Colonic mucosa (tissue), 4 donors: Measurements from ENCODE around the gene KDM4B. TPM values are rescaled to one million over a fixed set of nuclear protein-coding genes. Genes with fewer than 3 reads are reported as not detected.

Experiments used
- DNase-seq: peaks from one replicate; pipeline ENCODE4 v3.0.0-alpha.2; 2020
- H3K27ac ChIP-seq: fragments of 200-600 bp; one replicate; pipeline ENCODE4 v1.8.0; 2021
- H3K27me3 ChIP-seq: fragments of 200-600 bp; one replicate; pipeline ENCODE4 v1.8.0; 2021
- H3K36me3 ChIP-seq: fragments of 200-600 bp; one replicate; pipeline ENCODE4 v1.8.0; 2021
- H3K4me1 ChIP-seq: fragments of 200-600 bp; one replicate; pipeline ENCODE4 v1.8.0; 2021; ENCODE audit warnings: mild to moderate bottlenecking
- H3K4me3 ChIP-seq: fragments of 200-600 bp; one replicate; pipeline ENCODE4 v1.8.0; 2021
- H3K9ac ChIP-seq, 2 donors: one replicate each; pipeline ENCODE4 v1.7.0; 2013; ENCODE audit warnings: control low read depth in 2 of 2, low read depth in 2 of 2, low read length in 2 of 2
- H3K9me3 ChIP-seq: fragments of 200-600 bp; one replicate; pipeline ENCODE4 v1.8.0; 2021
- CTCF ChIP-seq: fragments of 200-600 bp; IDR thresholded peaks from one replicate; pipeline ENCODE4 v1.8.0; 2022; ENCODE audit warnings: antibody characterized with exemption, mild to moderate bottlenecking
- intact Hi-C: fragments of 100-400 bp; cut with DNase I; formaldehyde crosslinking; loops from one replicate; pipeline ENCODE4 v1.14.1; 2022
- total RNA-seq, 2 donors: library from RNA; stranded (reverse); fragmentation: NEBNext Ultra II Directional in 1 of 2; extraction: Animal tissue kit (Norgen Biotek cat#: 25700) in 1 of 2; gene quantifications; one replicate each; pipeline ENCODE4 v1.2.1, GENCODE V29; 2021
- donor health status: healthy.
- donor health status: DM: no; HTN: no; CAD: no.
- donor health status: DM: no; HTN: no; CAD: no.

Gene KDM4B
- total RNA-seq, 2 donors from 2014 or later: 35.2 to 52.9 TPM

DNA sequence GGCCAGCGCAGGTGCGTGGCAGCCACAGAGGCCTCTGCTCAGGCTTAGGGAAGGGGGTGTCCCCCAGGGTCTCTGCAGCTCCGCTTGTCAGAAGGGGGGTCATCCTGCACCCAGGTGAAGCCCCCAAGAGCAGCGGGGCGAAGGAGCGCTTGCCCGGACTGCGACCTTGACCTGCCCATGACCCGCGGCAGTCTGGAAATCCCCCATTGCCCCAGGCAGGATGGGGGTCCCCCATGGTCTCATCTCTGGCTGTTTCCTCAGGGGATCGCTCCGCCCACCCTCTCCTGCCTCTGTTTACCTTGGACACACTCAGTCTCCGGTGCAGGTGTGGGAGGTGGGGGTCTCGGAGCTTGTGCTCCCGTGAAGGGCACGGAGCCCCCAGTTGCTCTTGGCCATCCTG, 82.7 kb downstream of the KDM4B start:
- Histone ChIP-seq H3K9me3 (no peaks in the 10 kb centered on the region), H3K27ac (no peak overlapping the region), H3K4me3 (no peak overlapping the region), H3K27me3 (no peaks in the 10 kb centered on the region), H3K36me3 (no peaks in the 10 kb centered on the region), H3K9ac (no peak overlapping the region), H3K4me1 (peaks cover 26% of the 10 kb centered on the region)
- intact Hi-C loops: loop anchor here (10.0 kb wide), 1 partner anchor 103 kb away; no protein-coding TSS in a partner anchor
- no peak for DNase-seq
- no peak for TF ChIP-seq CTCF

GRCh38 chr19:5052515-5052914, 83.6 kb downstream of the KDM4B start:
- no peaks in the 10 kb centered on the region for H3K36me3 ChIP-seq
- no peaks in the 10 kb centered on the region for H3K9me3 ChIP-seq
- H3K4me3 ChIP-seq: no peak overlapping the region
- intact Hi-C loops: loop anchor here (10.0 kb wide), 1 partner anchor 102 kb away; no protein-coding TSS in a partner anchor
- TF ChIP-seq CTCF: no peak
- no peak overlapping the region for H3K9ac ChIP-seq
- H3K27me3 ChIP-seq: no peaks in the 10 kb centered on the region
- DNase-seq: no peak
- H3K4me1 ChIP-seq: peaks cover 17% of the 10 kb centered on the region
- no peak overlapping the region for H3K27ac ChIP-seq

DNA sequence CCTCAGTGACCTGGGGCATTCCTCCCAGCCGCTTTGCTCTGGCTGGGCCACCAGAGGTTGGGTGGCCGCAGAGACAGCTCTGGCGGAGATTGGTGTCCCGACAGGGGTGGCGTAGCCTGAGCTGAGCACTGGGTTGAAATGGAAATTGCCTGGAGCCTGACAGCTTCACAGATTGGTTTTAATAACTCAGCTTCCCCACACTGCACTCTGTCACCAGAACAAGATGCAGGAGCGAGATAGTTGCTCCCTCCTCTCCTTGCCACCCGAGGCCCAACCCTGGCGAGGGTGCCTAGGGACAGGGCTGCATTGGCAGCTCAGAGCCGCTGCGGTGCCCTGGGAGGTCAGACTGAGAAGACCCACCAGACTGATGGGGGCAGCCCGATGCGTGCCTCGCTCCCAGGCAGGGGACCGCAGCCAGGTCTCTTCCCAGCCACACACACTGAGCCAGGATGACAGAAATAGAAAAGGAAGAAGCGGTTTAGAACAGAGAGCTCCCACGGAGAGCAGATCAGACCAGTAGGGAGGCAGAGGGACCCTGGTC, 84.1 kb downstream of the KDM4B start:
- intact Hi-C loops: loop anchor here (10.0 kb wide), 1 partner anchor 102 kb away; no protein-coding TSS in a partner anchor
- H3K4me3 ChIP-seq: no peak overlapping the region
- no peaks in the 10 kb centered on the region for H3K9me3 ChIP-seq
- H3K27me3 ChIP-seq: no peaks in the 10 kb centered on the region
- no peaks in the 10 kb centered on the region for H3K36me3 ChIP-seq
- H3K4me1 ChIP-seq: peaks cover 12% of the 10 kb centered on the region
- DNase-seq: no peak
- no peak overlapping the region for H3K9ac ChIP-seq
- no peak for TF ChIP-seq CTCF
- no peak overlapping the region for H3K27ac ChIP-seq

GRCh38 chr19:5053661-5054060, 84.7 kb downstream of the KDM4B start:
- DNase-seq: no peak
- Histone ChIP-seq H3K36me3 (no peaks in the 10 kb centered on the region), H3K4me3 (no peak overlapping the region), H3K27me3 (no peaks in the 10 kb centered on the region), H3K9me3 (no peaks in the 10 kb centered on the region), H3K4me1 (peaks cover 8% of the 10 kb centered on the region), H3K9ac (no peak overlapping the region), H3K27ac (no peak overlapping the region)
- no peak for TF ChIP-seq CTCF
- intact Hi-C loops: loop anchor here (10.0 kb wide), 1 partner anchor 101 kb away; no protein-coding TSS in a partner anchor

DNA sequence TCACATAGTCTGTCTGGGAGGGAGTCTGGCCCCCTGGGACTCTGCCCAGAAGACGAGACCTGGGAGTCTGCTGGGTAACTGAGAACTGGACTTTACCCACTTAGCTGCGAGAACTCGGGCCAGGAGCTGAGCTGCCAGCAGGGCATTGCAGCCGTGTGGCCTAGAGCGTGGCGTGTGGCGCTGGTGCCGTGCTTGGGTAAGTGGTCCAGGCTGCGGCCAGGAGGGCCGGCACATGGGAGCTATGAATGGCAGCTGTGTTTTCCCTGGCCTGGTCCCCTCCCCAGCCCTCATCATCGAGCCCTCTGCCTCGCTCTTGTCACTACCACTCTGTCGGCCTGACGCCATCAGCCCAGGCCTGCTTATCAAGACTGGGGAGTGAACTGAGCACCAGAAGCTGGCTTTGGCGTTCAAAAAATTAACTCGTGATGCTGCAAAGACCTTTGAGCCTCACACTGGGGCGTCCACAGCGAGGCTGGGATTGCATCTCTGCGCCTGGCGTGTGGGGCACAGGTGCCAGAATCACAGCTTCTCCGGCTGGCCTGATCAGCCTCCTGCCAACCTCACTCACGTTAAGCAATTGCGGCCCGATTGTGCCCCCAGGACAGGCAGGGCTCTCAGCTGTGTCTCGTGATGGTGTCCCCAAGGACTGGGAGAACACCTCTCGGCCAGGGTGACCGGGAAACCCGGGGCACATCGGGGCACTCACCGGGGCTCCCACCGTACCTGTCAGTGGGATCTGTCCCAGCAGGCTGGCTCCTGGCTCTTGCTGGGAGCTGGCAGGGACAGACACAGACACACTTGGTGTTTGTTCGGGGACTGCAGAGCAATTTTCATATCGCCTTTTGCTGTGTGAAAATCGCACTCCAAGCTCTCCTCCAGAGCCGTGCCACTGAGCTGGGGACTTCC, 85.9 kb downstream of the KDM4B start:
- H3K9ac ChIP-seq: no peak overlapping the region
- H3K9me3 ChIP-seq: no peaks in the 10 kb centered on the region
- H3K4me3 ChIP-seq: no peak overlapping the region
- no peaks in the 10 kb centered on the region for H3K27me3 ChIP-seq
- no peak for TF ChIP-seq CTCF
- no peak for DNase-seq
- H3K27ac ChIP-seq: no peak overlapping the region
- no peaks in the 10 kb centered on the region for H3K36me3 ChIP-seq
- H3K4me1 ChIP-seq: no peaks in the 10 kb centered on the region
- intact Hi-C loops: loop anchor here (10.0 kb wide), 1 partner anchor 100 kb away; no protein-coding TSS in a partner anchor
